SK-N-MC (cell line): ENCODE data around the gene CRYL1.

Experiments
- EZH2 ChIP-seq: fragments of 200-600 bp; sonication (generic); IDR thresholded peaks from one replicate; pipeline ENCODE4 v1.6.1; 2017; ENCODE audit warnings: antibody characterized with exemption
- POLR2AphosphoS5 ChIP-seq: IDR thresholded peaks from 2 replicates; pipeline ENCODE4 v1.6.1; 2012; ENCODE audit warnings: mild to moderate bottlenecking, low read depth, low read length, borderline replicate concordance

DNA sequence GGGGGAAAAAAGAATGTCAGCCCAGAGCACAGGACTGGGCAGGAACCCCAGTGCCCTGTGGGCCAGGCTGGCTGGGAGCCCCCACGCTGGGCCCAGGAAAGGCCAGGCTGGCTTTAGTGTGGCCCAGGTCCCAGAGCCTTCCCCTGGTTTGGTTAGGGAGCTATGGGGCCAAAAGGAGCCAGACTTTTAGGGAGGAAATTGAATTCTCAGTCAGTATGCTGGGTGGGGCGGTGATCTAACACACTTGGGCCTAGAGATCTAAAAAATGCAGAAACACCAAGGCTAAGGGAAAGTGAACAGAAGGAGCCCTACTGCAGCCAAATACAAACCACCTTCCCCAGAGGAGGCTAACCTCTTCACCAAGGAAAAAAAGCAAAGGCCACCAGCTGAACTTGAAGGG is 137.5 kb downstream of the CRYL1 start:
- no peak for TF ChIP-seq POLR2AphosphoS5
- no peak for TF ChIP-seq EZH2
